Prostate gland (tissue), 2 donors: ENCODE measurements around the gene DSCAM. TPM values are rescaled to one million over a fixed set of nuclear protein-coding genes. Genes with fewer than 3 reads are reported as not detected.

Source experiments
- DNase-seq: peaks from one replicate; pipeline ENCODE4 v3.0.0-alpha.2; 2019; ENCODE audit warnings: low spot score
- H3K27ac ChIP-seq, 2 donors: fragments of 200-600 bp; sonication (generic); 2 replicates each; pipeline ENCODE4 v1.5.1; 2017 to 2019
- H3K27me3 ChIP-seq: fragments of 200-600 bp; sonication (generic); replicated peaks from 2 replicates; pipeline ENCODE4 v1.5.1; 2019; ENCODE audit not compliant: insufficient read depth
- H3K36me3 ChIP-seq, 2 donors: fragments of 200-600 bp; sonication (generic); 1 replicate in 1 of 2; 2 replicates in 1 of 2; pipeline versions ENCODE4 v1.5.1 to v1.8.1; 2017 to 2019
- H3K4me1 ChIP-seq: fragments of 200-600 bp; sonication (generic); replicated peaks from 2 replicates; pipeline ENCODE4 v1.5.1; 2019
- H3K4me3 ChIP-seq, 2 donors: fragments of 200-600 bp; sonication (generic); 2 replicates each; pipeline ENCODE4 v1.5.1; 2017 to 2019
- H3K9me3 ChIP-seq: fragments of 200-600 bp; sonication (generic); 2 replicates; pipeline ENCODE4 v1.5.1; 2017
- CTCF ChIP-seq, 4 experiments: fragments of 200-600 bp in 2 of 4; fragments of 450-650 bp in 2 of 4; sonication (generic) in 2 of 4; IDR thresholded peaks; 1 replicate in 3 of 4; 2 replicates in 1 of 4; pipeline ENCODE4 v1.5.1; 2016 to 2019; ENCODE audit warnings: antibody characterized with exemption in 4 of 4, mild to moderate bottlenecking in 2 of 4, moderate library complexity in 2 of 4
- POLR2A ChIP-seq: fragments of 450-650 bp; IDR thresholded peaks from one replicate; pipeline ENCODE4 v1.6.1; 2016; ENCODE audit warnings: antibody characterized with exemption, mild to moderate bottlenecking
- POLR2AphosphoS5 ChIP-seq: sonication (generic); formaldehyde crosslinking; IDR thresholded peaks from one replicate; pipeline ENCODE4 v1.6.1; 2017; ENCODE audit warnings: antibody characterized with exemption
- WGBS: methylation state at CpG from one replicate; pipeline ENCODE4 v1.1.5; 2018; 5-methylcytosine and 5-hydroxymethylcytosine counted together
- intact Hi-C: fragments of 100-400 bp; cut with DNase I; formaldehyde crosslinking; loops from one replicate; pipeline ENCODE4 v1.14.2; 2022
- total RNA-seq, 2 donors: library from RNA; depleted of rRNA; stranded (reverse); fragments of >200 nt; gene quantifications; one replicate each; pipeline ENCODE4 v1.1.0, GENCODE V29; 2016

Gene DSCAM
- total RNA-seq, 2 donors from 2014 or later: under 0.01 to 1.6 TPM

GRCh38 chr21:40349591-40349990, 497.4 kb downstream of the DSCAM start:
- 83% methylated on average over 2 of the region's 2 CpGs for WGBS
- Histone ChIP-seq H3K4me3 (no peak overlapping the region), H3K9me3 (no peaks in the 10 kb centered on the region), H3K27ac (no peak overlapping the region), H3K27me3 (no peaks in the 10 kb centered on the region), H3K4me1 (no peaks in the 10 kb centered on the region), H3K36me3 (no peaks in the 10 kb centered on the region)
- intact Hi-C loops: no loop called here
- DNase-seq: no peak
- no peak for TF ChIP-seq POLR2A
- TF ChIP-seq POLR2AphosphoS5: no peak
- no peak for TF ChIP-seq CTCF (IDR thresholded peaks at IDR 0.05)

GRCh38 chr21:40345711-40346321, 501.1 kb downstream of the DSCAM start:
- Histone ChIP-seq H3K9me3 (no peaks in the 10 kb centered on the region), H3K4me1 (no peaks in the 10 kb centered on the region), H3K36me3 (no peaks in the 10 kb centered on the region), H3K4me3 (no peak overlapping the region), H3K27ac (no peak overlapping the region), H3K27me3 (no peaks in the 10 kb centered on the region)
- intact Hi-C loops: no loop called here
- no peak for TF ChIP-seq POLR2AphosphoS5
- no peak for TF ChIP-seq POLR2A
- TF ChIP-seq CTCF (IDR thresholded peaks at IDR 0.05): no peak
- DNase-seq: no peak
- WGBS: 82% methylated on average over 9 of the region's 9 CpGs

- Histone ChIP-seq H3K4me1 (no peaks in the 10 kb centered on the region), H3K27ac (no peak overlapping the region), H3K27me3 (no peaks in the 10 kb centered on the region), H3K36me3 (no peaks in the 10 kb centered on the region), H3K9me3 (no peaks in the 10 kb centered on the region), H3K4me3 (no peak overlapping the region)
- DNase-seq: no peak
- TF ChIP-seq POLR2AphosphoS5 (no peak), POLR2A (no peak), CTCF (IDR thresholded peaks at IDR 0.05) (no peak)
- intact Hi-C loops: no loop called here
Observed at GRCh38 chr21:40340357-40340756, 506.6 kb downstream of the DSCAM start.

- no peaks in the 10 kb centered on the region for H3K36me3 ChIP-seq
- 96% methylated on average over 18 of the region's 18 CpGs for WGBS
- no peak overlapping the region for H3K27ac ChIP-seq
- TF ChIP-seq POLR2AphosphoS5 (no peak), CTCF (IDR thresholded peaks at IDR 0.05) (no peak), POLR2A (no peak)
- intact Hi-C loops: no loop called here
- no peak overlapping the region for H3K4me3 ChIP-seq
- no peak for DNase-seq
- H3K27me3 ChIP-seq: no peaks in the 10 kb centered on the region
- H3K9me3 ChIP-seq: no peaks in the 10 kb centered on the region
- H3K4me1 ChIP-seq: no peaks in the 10 kb centered on the region
Observed at GRCh38 chr21:40339050-40339449, 507.9 kb downstream of the DSCAM start.

GRCh38 chr21:40337981-40338380, 509.0 kb downstream of the DSCAM start:
- no peak for TF ChIP-seq CTCF (IDR thresholded peaks at IDR 0.05)
- no peak for TF ChIP-seq POLR2AphosphoS5
- no peak for TF ChIP-seq POLR2A
- H3K9me3 ChIP-seq: no peaks in the 10 kb centered on the region
- intact Hi-C loops: no loop called here
- no peak overlapping the region for H3K27ac ChIP-seq
- WGBS: 90% methylated on average over 13 of the region's 13 CpGs
- H3K27me3 ChIP-seq: no peaks in the 10 kb centered on the region
- H3K4me1 ChIP-seq: no peaks in the 10 kb centered on the region
- no peak for DNase-seq
- no peak overlapping the region for H3K4me3 ChIP-seq
- no peaks in the 10 kb centered on the region for H3K36me3 ChIP-seq
